COLO668 (cell line): ENCODE data around the gene PRR11.
"Not testable (repeated sequence)": the region's sequence is repeated elsewhere in the genome, so short reads cannot be mapped to it uniquely, and the experiment has no call there.

Experiments
- DNase-seq: peaks from one replicate; lab custom pipeline; 2025; ENCODE audit not compliant: unreplicated experiment; lab: John Stamatoyannopoulos, UW

PRR11 gene

GRCh38 chr17:59151591-59151990 is 4.0 kb upstream of the PRR11 start:
- no peak for DNase-seq

GRCh38 chr17:59152925-59153324 is 2.6 kb upstream of the PRR11 start:
- DNase-seq = no peak

DNA sequence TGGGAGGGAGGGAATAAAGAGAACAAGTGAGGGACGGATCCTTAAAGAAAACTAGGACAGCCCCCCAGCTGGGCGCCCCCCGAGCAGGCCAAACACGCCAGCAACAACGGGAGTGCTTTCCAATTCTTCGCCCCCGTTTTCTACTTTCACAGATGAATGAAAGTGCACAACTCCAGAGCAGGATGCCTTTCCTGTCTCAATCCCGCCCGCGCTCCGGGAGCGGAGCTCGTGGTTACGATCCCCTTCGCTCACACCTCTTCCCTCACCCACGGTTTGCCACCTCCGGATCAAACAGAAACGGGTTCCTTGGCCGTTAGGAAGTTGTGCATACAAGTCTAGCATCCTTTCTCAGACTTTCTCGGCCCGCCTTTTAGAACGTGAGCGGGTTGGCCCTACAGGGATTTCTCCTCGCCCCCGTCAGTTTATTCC is 1.2 kb upstream of the PRR11 start:
- DNase-seq = peak; percentile 53

DNA sequence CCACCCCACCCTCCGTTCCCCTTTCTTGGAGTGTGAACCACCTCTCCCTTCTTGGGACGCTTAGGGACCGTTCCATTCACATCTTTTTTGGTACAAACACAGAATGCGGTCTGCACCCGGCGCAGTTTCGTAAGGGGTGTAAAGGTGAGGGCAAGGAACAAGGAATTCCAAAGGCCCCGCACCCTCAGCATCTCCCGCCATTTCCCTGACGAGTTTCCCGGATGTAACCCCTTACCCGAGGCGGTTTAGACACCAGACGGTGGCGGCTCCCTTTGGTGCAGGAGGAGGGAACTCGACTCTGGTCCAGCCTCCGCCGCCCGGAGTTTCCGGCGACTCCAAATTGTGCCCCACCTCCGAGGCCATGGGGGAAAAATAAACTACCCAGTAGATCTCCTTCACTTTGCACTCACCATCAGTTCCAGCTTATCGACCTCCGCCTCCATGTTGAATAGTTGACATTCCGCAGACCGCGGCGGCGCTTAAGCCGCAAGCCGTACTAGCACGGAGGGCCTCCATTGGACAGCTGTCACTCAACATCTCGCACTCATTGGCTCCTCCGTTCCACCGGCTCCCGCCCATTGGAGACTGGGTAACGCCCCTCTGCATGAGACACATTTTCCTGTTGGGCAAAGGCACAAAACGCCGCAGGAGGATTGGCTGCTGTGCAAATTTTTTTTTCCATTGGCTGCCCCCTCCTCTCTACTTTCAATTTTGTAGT is 666 bp upstream of the PRR11 start, which contains the start of gene SKA2:
SKA2 (minus strand) TSS at position 466 of the 718 bp plus-strand sequence; CDS start at position 443, 23 bp downstream.
- peak; percentile 93 for DNase-seq

DNA sequence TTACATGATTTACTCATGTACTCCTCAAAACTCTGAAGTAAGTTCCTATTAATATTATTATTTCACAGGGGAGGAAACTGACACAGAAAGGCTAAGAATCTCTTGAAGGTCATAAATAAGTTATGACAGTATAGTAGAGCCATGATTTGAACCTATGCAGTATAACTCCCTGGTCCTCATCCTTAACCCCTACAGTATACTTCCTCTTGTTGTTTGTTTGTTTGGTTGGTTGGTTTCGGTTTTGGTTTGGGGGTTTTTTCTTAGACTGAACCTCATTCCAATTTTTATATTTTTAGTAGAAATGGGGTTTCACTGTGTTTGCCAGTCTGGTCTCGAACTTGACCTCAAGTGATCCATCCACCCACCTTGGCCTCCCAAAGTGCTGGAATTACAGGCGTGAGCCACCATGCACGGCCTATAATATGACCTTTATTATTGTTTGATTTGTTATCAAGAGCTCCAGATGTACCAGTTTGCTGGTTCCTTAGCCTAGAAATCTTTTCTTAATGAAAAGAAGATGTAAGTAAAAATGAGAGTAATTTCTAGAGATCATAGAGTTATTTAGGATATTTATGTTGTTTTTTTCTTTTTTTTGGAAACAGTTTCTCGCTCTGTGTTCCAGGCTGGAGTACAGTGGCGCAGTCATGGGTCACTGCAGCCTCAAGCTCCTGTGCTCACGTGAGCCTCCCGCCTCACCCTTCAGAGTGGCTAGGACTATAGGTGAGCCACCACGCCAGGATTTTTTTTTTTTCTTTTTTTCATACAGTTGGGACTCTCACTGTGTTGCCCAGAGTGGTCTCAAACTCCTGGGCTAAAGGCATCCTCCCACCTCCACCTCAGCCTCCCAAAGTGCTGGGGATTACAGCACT is 4.8 kb downstream of the PRR11 start:
- DNase-seq = no peak

- DNase-seq = no peak
Measured at GRCh38 chr17:59161477-59161876, 5.9 kb downstream of the PRR11 start.

DNA sequence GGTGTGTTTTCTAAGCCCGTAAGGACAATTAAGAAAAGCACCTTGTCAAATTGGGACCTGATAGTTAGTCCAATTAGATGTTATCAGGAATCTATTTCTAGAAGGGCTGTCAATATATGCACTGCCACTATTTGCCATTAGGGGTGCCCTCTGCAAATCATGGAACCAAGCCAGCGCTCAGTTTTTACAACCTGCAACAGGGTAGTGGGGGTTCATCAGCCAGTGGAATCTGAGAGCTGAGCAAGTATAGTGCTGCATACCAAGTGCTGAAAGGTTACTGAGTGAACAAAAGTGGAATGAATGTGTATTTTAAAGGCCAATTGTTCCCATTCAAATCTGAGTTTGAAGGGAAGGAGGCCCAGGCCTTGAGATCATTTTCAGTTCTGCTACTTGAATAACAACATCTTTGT is 10.4 kb downstream of the PRR11 start:
- peak; percentile 0 for DNase-seq

DNA sequence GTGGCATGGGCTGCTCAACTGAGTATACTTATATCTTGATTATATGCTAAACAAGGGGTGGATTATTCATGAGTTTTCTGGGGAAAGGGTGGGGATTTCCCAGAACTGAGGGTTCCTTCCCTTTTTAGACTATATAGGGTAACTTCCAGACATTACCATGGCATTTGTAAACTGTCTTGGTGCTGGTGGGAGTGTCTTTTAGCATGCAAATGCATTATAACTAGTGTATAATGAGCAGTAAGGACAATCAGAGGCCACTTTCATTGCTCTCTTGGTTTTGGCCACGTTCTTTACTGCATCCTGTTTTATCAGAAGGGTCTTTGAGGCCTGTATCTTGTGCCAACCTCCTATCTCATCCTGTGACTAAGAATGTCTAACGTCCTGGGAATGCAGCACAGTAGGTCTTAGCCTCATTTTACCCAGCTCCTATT is 12.0 kb downstream of the PRR11 start:
- no peak for DNase-seq

- DNase-seq = no peak
Measured at GRCh38 chr17:59172436-59173004, 17.0 kb downstream of the PRR11 start.

DNA sequence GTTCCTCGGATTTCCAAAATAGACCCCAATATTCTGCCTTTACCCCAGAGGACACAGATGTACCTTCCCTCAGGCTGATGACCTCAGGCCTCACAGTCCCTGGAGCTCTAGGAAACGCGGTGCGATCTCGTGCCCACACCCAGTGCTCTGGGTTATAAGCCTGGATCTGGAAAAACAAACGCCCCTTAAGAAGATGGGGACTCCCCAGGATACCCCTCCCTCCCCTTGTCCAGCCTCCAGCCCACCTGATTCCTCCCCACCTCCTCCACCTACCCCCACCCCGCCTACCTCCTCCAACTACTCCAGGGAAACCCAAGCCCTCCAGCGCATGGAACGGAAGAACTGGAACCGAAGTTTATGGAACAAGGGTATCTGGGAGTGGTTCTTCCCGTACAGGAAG is 19.1 kb downstream of the PRR11 start:
- DNase-seq = no peak

DNA sequence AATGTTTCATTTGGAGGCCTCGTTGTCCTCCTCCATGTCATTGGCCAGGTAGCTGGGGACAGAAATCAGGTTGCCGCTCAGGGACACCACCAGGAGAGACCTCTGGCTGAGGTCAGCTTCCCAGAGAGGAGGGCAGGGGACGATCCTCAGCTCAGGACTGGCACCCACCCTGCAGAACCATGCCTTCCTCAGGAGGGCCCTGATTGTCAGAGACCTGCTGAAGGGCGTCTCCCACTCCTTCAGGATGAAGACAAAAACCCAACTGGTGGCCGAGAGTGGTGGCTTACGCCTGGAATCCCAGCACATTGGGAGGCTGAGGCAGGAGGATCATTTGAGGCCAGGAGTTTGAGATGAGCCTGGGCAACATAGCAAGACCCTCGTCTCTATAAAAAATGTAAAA is 19.5 kb downstream of the PRR11 start:
- no peak for DNase-seq

DNA sequence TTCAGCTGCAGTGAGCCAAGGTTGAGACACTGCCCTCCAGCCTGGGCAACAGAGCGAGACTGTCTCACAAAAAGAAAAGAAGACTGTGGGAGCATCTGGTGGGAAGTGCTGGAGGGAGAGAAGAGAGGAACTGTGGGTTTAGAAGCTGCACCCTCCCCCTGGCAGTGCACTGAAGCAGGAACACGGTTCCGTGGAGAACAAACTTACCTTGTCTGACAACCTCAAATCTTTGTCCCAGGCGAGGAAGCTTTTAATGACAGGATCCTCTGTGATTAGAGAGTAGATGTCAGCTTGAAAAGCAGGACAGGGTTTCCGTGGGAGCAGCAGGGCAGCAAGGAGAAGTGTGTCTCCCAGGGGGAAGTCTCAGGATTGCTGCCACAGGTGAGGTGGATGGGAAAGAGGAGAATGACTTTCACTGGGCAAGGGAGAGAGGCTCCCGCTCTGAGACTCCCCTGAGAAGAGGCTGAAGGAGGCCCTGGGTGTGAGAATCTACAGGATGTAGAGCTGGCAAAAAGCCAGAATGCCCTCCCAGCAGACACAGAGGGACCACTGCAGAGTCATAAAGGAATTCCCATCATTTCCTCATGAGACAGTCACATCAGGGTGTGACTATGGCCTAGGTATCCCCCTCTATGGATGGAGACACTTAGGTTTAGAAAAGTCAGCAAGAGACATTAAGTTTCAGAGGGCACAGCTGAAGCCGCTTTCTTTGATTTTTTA is 22.9 kb downstream of the PRR11 start:
- DNase-seq = no peak

DNA sequence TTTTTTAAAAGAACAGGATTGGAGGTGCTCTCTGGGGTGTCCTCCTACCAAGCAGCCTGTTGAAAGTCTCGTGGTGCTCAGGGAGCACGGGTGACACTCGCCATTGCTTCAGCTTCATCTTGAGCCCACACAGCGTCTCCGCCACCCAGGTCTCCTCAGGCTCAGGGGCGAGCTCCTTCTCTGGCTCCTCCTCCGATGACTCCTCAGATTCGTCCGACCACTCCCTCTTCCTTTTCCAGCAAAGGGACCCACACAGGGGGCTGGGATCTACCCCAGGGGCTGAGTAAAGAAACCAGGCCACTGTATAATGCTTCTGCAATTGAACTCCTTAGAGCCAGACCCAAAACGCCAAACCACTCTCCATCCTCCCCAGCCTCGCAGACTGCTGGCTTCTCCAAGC is 24.1 kb downstream of the PRR11 start:
- not testable (repeated sequence) for DNase-seq

- no peak for DNase-seq
Measured at GRCh38 chr17:59180626-59181025, 25.1 kb downstream of the PRR11 start.

DNA sequence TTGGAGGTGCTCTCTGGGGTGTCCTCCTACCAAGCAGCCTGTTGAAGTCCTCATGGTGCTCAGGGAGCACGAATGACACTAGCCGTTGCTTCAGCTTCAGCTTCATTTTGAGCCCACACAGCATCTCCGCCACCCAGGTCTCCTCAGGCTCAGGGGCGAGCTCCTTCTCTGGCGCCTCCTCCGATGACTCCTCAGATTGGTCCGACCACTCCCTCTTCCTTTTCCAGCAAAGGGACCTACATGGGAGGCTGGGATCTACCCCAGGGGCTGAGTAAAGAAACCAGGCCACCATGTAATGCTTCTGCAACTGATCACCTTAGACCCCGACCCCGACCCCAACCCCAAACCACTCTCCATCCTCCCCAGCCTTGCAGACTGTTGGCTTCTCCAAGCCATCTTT is 25.9 kb downstream of the PRR11 start:
- no peak for DNase-seq

- no peak for DNase-seq
Measured at GRCh38 chr17:59185997-59186396, 30.5 kb downstream of the PRR11 start.

- DNase-seq = no peak
Measured at GRCh38 chr17:59186850-59187249, 31.3 kb downstream of the PRR11 start.

GRCh38 chr17:59190806-59191205 is 35.3 kb downstream of the PRR11 start:
- no peak for DNase-seq

GRCh38 chr17:59193336-59193862 is 37.9 kb downstream of the PRR11 start:
- no peak for DNase-seq

- DNase-seq = no peak
Measured at GRCh38 chr17:59199398-59199797, 43.9 kb downstream of the PRR11 start.

DNA sequence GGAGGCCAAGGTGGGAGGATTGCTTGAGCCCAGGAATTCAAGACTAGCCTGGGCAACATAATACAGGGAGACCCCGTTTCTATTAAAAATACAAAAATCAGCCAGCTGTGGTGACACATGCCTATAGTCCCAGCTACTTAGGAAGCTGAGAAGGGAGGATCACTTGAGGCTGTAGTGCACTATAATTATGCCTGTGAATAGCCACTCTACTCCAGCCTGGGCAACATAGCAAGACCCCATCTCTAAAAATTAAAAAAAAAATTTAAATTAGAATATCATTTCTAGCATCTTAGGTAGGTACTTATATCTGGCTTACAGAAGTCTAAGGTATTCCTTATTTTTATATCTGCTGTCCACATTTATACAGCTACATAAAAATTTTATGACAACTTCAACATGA is 46.8 kb downstream of the PRR11 start:
- no peak for DNase-seq
